GM15510 (cell line): ENCODE data around the gene TBX4.

Experiments used
- POLR2A ChIP-seq: IDR thresholded peaks from 3 replicates; pipeline ENCODE4 v1.6.1; 2011; ENCODE audit warnings: borderline replicate concordance; ENCODE audit not compliant: insufficient read length; ENCODE audit errors: extremely low read depth

Gene TBX4

DNA sequence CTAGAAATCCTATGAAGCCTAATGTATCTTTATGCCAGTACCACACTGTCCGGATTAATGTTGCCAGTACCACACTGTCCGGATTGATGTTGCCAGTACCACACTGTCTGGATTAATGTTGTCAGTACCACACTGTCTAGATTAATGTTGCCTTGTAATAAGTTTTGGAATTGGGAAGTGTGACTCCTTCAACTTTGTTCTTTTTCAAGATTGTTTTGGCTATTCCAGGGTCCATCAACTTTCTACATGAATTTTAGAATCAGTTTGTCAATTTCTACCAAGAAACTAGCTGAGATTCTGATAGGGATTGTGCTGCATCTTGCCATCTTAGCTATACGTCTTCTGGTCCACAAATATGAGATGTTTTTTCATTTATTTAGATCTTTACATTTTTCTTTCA, 68.7 kb downstream of the TBX4 start:
- no peak for TF ChIP-seq POLR2A

DNA sequence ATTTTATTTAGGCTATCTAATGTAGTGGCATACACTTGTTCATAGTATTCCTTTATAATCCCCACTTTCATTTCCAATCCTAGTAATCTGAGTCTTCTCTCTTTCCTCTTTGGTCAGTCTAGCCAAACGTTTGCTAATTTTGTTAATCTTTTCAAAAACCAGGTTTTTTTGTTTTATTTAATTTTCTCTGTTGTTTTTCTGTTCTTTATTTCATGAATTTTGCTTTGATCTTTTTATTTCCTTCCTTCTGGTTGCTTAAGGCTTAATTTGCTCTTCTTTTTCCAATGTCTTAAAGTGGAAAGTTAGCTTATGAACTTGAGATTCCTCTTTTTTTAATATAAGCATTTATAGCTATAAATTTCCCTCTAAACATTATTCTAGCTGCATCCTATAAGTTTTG, 69.9 kb downstream of the TBX4 start:
- no peak for TF ChIP-seq POLR2A

DNA sequence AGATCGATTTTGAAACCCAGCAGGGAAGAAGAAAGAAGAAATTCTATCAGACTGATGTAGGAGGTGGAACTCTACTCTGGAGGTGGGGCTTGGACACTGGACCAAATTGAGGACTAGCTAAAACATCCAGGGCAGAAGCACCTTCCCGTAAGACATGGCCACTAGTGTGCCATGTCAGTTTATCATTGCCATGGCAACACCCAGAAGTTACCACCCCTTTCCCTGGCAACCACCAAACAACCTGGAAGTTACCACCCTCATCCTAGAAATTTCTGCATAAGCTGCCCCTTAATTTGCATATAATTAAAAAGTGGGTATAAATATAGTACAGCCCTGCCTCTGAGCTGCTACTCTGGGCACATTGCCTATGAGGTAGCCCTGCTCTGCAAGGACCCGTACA, 72.1 kb downstream of the TBX4 start:
- no peak for TF ChIP-seq POLR2A

DNA sequence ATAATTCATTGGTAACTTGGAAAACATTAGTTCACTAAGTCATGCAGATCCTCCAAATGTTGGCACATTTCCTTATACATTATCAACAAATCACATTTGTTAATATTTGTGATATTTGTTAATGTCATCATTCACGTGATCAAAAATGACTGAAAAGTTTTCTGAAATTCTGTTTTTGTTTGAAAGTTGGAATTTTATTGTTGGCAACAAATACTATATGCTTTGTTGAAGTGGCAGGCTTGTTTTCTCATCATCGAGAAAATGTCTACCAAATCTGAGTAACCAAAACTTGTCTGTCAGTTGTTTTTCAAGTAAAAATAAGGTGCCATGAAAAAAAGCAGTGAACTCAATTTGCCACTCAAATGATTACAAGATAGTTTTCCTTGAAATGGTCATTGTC, 75.9 kb downstream of the TBX4 start:
- no peak for TF ChIP-seq POLR2A

DNA sequence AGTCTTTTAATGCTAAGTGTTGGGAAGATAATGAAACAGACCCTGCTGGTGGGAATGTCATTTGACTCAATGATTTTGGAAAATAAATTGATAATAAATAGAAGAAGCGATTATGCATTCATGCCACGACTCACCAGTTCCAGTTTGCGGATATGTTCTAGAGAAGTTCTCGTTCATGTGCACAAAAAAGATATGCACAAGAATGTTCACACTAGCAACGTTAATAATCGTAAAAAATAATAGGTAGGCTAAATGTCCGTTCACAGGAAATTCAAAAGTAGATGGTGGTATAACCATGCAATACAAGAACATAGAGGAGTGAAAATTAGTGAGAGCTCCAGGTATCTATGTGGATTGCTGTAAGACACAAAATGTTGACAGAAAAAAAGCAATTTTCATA, 79.0 kb downstream of the TBX4 start:
- no peak for TF ChIP-seq POLR2A

DNA sequence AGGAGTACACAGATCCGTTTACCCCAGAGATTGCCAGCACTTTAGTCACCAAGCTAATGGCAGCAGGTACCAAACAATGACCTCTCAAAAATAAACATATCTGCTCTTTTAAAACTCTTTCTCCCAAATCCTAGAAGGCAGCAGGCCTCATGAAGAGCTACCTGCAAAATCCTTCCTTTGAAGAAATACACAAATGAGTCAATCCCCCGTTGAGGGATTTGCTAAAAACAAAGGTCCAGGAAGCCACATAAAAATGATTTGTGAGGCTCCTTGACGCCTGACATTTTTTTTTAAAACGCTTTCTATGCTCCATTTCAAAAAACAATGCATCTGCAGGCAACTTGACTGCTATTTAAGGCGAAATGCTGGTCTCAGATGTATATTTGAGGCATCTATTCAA, 80.6 kb downstream of the TBX4 start:
- no peak for TF ChIP-seq POLR2A

DNA sequence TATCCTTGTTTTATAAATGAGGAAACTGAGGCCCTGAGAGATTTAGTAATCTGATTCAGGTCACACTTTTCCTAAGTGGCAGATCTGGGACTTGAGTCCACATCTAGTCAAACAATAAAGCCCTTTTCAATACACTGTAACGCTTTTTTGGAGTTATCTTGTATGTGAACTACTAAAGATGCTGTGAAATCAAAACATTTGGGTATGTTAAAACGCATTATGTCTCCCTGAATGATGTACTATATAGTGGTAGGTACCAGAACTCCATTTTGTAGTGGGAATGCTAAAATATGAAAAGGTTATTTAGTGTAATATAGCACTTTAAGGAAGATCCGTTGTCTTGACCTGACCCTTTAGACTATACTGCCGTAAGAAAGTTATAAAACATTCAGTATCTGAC, 81.6 kb downstream of the TBX4 start:
- TF ChIP-seq POLR2A, result no peak

DNA sequence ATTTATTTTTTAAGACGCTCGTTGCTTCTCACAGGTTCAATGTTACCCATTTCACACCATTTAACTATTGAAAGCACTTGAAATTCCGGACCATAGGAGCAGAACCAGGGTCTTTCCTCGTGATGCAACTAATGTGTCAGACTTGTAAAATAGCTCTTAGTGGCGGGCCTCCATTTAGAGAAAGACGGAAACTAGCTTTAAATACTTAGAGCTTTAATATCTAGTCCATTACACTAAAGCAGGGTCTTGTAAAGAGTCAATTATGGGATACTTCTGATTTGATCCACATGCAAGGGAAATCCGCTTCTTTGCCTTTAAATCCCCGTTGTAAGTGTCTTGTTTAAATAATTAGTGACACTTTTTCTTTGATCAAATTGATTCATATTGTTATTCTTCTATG, 82.2 kb downstream of the TBX4 start:
- TF ChIP-seq POLR2A, result no peak
